ENCODE data around the gene CRELD2.

- TF ChIP-seq CTCF (IDR thresholded peaks at IDR 0.05): no peak
- peak; percentile 27 for TF ChIP-seq POLR2A (IDR thresholded peaks at IDR 0.05; ENCODE audit: low read depth)
- TF ChIP-seq EP300 (IDR thresholded peaks at IDR 0.05): no peak
These were observed 49.3 kb downstream of the CRELD2 start for GRCh38 chr22:49967706-49968208.
